Astrocyte (in vitro differentiated cells and primary cell): Measurements from ENCODE around the gene ADD3. TPM values are rescaled to one million over a fixed set of nuclear protein-coding genes. Genes with fewer than 3 reads are reported as not detected.
A peak's percentile ranks its signal among the peaks of the same experiment; 100 is the strongest.

Experiments used
- DNase-seq: peaks from one replicate; pipeline ENCODE4 v3.0.0-alpha.2; 2010; ENCODE audit warnings: low read depth
- FAIRE-seq: peaks from 2 replicates; lab custom pipeline; 2011; peaks lifted over from hg19 to GRCh38; lab: Jason Lieb, UNC
- H2AFZ ChIP-seq: 2 replicates; pipeline ENCODE4 v1.6.0; 2012; ENCODE audit warnings: low read depth, low read length, inconsistent platforms
- H3K27ac ChIP-seq: 2 replicates; pipeline ENCODE4 v1.5.1; 2011; ENCODE audit warnings: low read depth, low read length, inconsistent platforms
- H3K27me3 ChIP-seq: 2 replicates; pipeline ENCODE4 v1.6.0; 2011; ENCODE audit warnings: low read length, inconsistent platforms; ENCODE audit not compliant: insufficient read depth
- H3K36me3 ChIP-seq: 2 replicates; pipeline ENCODE4 v1.5.1; 2011; ENCODE audit warnings: low read length, inconsistent platforms; ENCODE audit not compliant: insufficient read depth
- H3K4me1 ChIP-seq: 2 replicates; pipeline ENCODE4 v1.5.1; 2011; ENCODE audit warnings: low read length, inconsistent platforms; ENCODE audit not compliant: insufficient read depth
- H3K4me2 ChIP-seq: 2 replicates; pipeline ENCODE4 v1.6.0; 2012; ENCODE audit warnings: low read length, inconsistent platforms
- H3K4me3 ChIP-seq: 2 replicates; pipeline ENCODE4 v1.5.1; 2011; ENCODE audit warnings: low read depth, mild to moderate bottlenecking, low read length, inconsistent platforms; ENCODE audit not compliant: insufficient read depth
- H3K79me2 ChIP-seq: 2 replicates; pipeline ENCODE4 v1.6.0; 2012; ENCODE audit warnings: mild to moderate bottlenecking, low read length, inconsistent platforms; ENCODE audit not compliant: insufficient read depth
- H3K9ac ChIP-seq: 2 replicates; pipeline ENCODE4 v1.6.0; 2012; ENCODE audit warnings: mild to moderate bottlenecking, low read length, inconsistent platforms
- H3K9me3 ChIP-seq: 2 replicates; pipeline ENCODE4 v1.5.1; 2012; ENCODE audit warnings: low read depth, mild to moderate bottlenecking, low read length, inconsistent platforms; ENCODE audit not compliant: insufficient read depth
- H4K20me1 ChIP-seq: 2 replicates; pipeline ENCODE4 v1.6.0; 2012; ENCODE audit warnings: low read length, inconsistent platforms; ENCODE audit not compliant: insufficient read depth
- H3K27ac Mint-ChIP-seq: one replicate; pipeline ENCODE4 v1.8.0; 2021; ENCODE audit warnings: mild to moderate bottlenecking, mixed read lengths; ENCODE audit not compliant: unreplicated experiment
- H3K27me3 Mint-ChIP-seq: one replicate; pipeline ENCODE4 v1.8.0; 2021; ENCODE audit warnings: low read depth, mixed read lengths; ENCODE audit not compliant: unreplicated experiment
- H3K36me3 Mint-ChIP-seq: one replicate; pipeline ENCODE4 v1.8.0; 2021; ENCODE audit warnings: low read depth, mixed read lengths; ENCODE audit not compliant: unreplicated experiment
- H3K4me1 Mint-ChIP-seq: one replicate; pipeline ENCODE4 v1.8.0; 2021; ENCODE audit warnings: low read depth, mixed read lengths; ENCODE audit not compliant: unreplicated experiment
- H3K4me3 Mint-ChIP-seq: one replicate; pipeline ENCODE4 v1.8.0; 2021; ENCODE audit warnings: mild to moderate bottlenecking, moderate library complexity, mixed read lengths; ENCODE audit not compliant: unreplicated experiment
- H3K9me3 Mint-ChIP-seq: one replicate; pipeline ENCODE4 v1.8.0; 2021; ENCODE audit warnings: mild to moderate bottlenecking, mixed read lengths; ENCODE audit not compliant: unreplicated experiment
- EZH2 ChIP-seq: IDR thresholded peaks from 2 replicates; pipeline ENCODE4 v1.6.1; 2012; ENCODE audit warnings: mild to moderate bottlenecking, low read length, inconsistent platforms; ENCODE audit not compliant: insufficient read depth
- total RNA-seq: library from RNA; stranded (reverse); gene quantifications from 2 replicates; pipeline ENCODE4 v1.2.1, GENCODE V29; 2021
- TF ChIP-seq, protein P1 (sequence below): IDR thresholded peaks from 2 replicates; pipeline ENCODE4 v1.5.1; 2011; ENCODE audit warnings: low read depth, mild to moderate bottlenecking, inconsistent platforms, low read length, moderate library complexity; ENCODE audit not compliant: insufficient read depth

The ADD3 gene
- total RNA-seq, 1 donor from 2014 or later = 127 TPM

DNA sequence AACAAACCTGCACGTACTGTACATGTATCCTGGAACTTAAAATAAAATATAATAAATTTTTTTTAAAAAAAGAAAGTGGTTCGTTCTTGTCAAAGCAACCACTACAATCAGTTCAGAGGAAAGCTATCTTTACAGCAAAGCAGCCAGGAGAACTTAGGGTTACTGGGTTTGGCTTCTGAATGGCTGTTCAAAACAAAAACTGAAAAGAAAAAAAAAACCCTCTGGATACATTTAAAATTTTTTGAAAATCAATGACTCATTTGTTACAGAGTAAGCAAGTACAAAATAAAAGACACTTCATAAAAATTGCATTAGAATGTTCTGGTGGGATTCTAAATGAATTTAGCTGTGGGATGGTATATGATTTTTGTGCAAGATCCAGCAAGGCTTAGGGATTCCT lies 28.6 kb upstream of the ADD3 start:
- no peaks in the 10 kb centered on the region for H3K79me2 ChIP-seq
- Mint-ChIP-seq H3K4me1 (peaks cover 43% of the 10 kb centered on the region), H3K9me3 (no peaks in the 10 kb centered on the region), H3K27me3 (no peaks in the 10 kb centered on the region), H3K36me3 (peaks cover 4% of the 10 kb centered on the region), H3K27ac (no peak overlapping the region), H3K4me3 (no peak overlapping the region)
- H3K27me3 ChIP-seq = no peaks in the 10 kb centered on the region
- H3K4me1 ChIP-seq = peaks cover 17% of the 10 kb centered on the region
- H3K4me2 ChIP-seq = no peak overlapping the region
- no peaks in the 10 kb centered on the region for H3K36me3 ChIP-seq
- no peak overlapping the region for H3K9ac ChIP-seq
- no peak for DNase-seq
- FAIRE-seq = no peak
- no peaks in the 10 kb centered on the region for H3K9me3 ChIP-seq
- H3K4me3 ChIP-seq = no peak overlapping the region
- no peak for TF ChIP-seq EZH2
- TF ChIP-seq, protein P1, sequence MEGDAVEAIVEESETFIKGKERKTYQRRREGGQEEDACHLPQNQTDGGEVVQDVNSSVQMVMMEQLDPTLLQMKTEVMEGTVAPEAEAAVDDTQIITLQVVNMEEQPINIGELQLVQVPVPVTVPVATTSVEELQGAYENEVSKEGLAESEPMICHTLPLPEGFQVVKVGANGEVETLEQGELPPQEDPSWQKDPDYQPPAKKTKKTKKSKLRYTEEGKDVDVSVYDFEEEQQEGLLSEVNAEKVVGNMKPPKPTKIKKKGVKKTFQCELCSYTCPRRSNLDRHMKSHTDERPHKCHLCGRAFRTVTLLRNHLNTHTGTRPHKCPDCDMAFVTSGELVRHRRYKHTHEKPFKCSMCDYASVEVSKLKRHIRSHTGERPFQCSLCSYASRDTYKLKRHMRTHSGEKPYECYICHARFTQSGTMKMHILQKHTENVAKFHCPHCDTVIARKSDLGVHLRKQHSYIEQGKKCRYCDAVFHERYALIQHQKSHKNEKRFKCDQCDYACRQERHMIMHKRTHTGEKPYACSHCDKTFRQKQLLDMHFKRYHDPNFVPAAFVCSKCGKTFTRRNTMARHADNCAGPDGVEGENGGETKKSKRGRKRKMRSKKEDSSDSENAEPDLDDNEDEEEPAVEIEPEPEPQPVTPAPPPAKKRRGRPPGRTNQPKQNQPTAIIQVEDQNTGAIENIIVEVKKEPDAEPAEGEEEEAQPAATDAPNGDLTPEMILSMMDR = no peak
- no peaks in the 10 kb centered on the region for H4K20me1 ChIP-seq
- H2AFZ ChIP-seq = no peak overlapping the region
- H3K27ac ChIP-seq = no peak overlapping the region

DNA sequence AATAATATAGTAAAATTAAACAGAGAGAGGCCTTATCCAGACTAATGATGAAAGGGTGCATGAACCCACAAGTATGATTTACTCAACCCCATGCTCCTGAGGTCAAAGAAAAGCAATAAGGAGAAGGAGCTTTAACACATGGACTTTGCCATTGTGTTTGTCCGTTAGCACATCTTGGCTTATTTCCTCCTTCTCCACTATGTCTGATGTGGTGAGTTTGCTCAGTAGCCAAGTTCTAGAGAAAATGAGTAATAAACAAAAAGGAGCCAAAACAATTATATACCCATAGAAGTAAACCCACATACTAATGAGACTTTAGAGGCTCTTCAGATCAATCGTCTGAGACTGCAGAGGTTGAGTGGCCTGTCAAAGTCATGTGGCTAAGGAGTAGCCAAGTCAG lies 26.1 kb upstream of the ADD3 start:
- no peak for FAIRE-seq
- H3K27ac Mint-ChIP-seq = peak overlapping the region; percentile 35
- H3K27me3 ChIP-seq = no peaks in the 10 kb centered on the region
- H3K27me3 Mint-ChIP-seq = no peaks in the 10 kb centered on the region
- H3K9me3 ChIP-seq = no peaks in the 10 kb centered on the region
- peaks cover 11% of the 10 kb centered on the region for H3K9me3 Mint-ChIP-seq
- no peak overlapping the region for H3K4me3 ChIP-seq
- no peaks in the 10 kb centered on the region for H3K36me3 ChIP-seq
- TF ChIP-seq, protein P1 = no peak
- no peak for TF ChIP-seq EZH2
- H3K79me2 ChIP-seq = no peaks in the 10 kb centered on the region
- no peak overlapping the region for H3K9ac ChIP-seq
- peak overlapping the region; percentile 37 for H3K4me2 ChIP-seq
- H3K4me1 Mint-ChIP-seq = peaks cover 42% of the 10 kb centered on the region
- H3K36me3 Mint-ChIP-seq = peaks cover 12% of the 10 kb centered on the region
- no peak overlapping the region for H3K27ac ChIP-seq
- H2AFZ ChIP-seq = no peak overlapping the region
- DNase-seq = peak; percentile 70
- no peaks in the 10 kb centered on the region for H4K20me1 ChIP-seq
- peaks cover 17% of the 10 kb centered on the region for H3K4me1 ChIP-seq
- no peak overlapping the region for H3K4me3 Mint-ChIP-seq

DNA sequence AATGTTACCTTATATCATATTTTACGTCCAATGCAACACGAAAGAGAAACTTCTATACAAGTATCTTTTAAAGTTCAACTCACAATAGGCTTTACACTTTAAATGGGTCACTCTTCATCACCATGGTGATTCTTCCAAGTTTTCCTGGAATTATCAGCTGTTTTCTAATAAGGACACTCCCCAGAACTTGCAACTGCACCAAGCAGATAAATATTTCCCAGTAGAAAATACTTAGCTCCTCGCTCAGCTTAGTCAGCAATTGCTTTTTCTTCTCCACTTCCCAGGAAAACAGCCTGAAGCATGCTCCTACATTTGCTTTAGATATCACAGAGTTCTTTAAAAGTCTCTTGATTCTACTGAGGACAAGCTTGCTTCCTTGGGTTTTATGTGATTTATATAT lies 25.7 kb upstream of the ADD3 start:
- TF ChIP-seq, protein P1 = no peak
- TF ChIP-seq EZH2 = no peak
- H3K4me3 ChIP-seq = no peak overlapping the region
- H3K4me1 ChIP-seq = peaks cover 15% of the 10 kb centered on the region
- no peaks in the 10 kb centered on the region for H3K27me3 ChIP-seq
- no peaks in the 10 kb centered on the region for H4K20me1 ChIP-seq
- no peaks in the 10 kb centered on the region for H3K9me3 ChIP-seq
- H3K27ac ChIP-seq = no peak overlapping the region
- Mint-ChIP-seq H3K27ac (peak overlapping the region; percentile 67), H3K4me1 (peaks cover 41% of the 10 kb centered on the region), H3K36me3 (peaks cover 12% of the 10 kb centered on the region), H3K4me3 (no peak overlapping the region), H3K27me3 (no peaks in the 10 kb centered on the region), H3K9me3 (peaks cover 11% of the 10 kb centered on the region)
- H3K9ac ChIP-seq = no peak overlapping the region
- H3K4me2 ChIP-seq = peak overlapping the region; percentile 37
- H3K36me3 ChIP-seq = no peaks in the 10 kb centered on the region
- DNase-seq (peak; percentile 40), FAIRE-seq (no peak)
- H3K79me2 ChIP-seq = no peaks in the 10 kb centered on the region
- H2AFZ ChIP-seq = no peak overlapping the region
